Peyer's patch (tissue), 4 donors: ENCODE data around the gene RXRB.

ENCODE experiments used
- POLR2A ChIP-seq, 2 donors: fragments of 450-650 bp; IDR thresholded peaks; one replicate each; pipeline ENCODE4 v1.5.1; 2017; ENCODE audit warnings: antibody characterized with exemption in 2 of 2, mild to moderate bottlenecking in 2 of 2, moderate library complexity in 2 of 2
- TF ChIP-seq, protein P1 (sequence below), 6 experiments: fragments of 450-650 bp in 4 of 6; fragments of 200-600 bp in 2 of 6; sonication (generic) in 1 of 6; IDR thresholded peaks; one replicate each; pipeline ENCODE4 v1.5.1; 2017 to 2019; ENCODE audit warnings: antibody characterized with exemption in 6 of 6, mild to moderate bottlenecking in 3 of 6, moderate library complexity in 1 of 6

DNA sequence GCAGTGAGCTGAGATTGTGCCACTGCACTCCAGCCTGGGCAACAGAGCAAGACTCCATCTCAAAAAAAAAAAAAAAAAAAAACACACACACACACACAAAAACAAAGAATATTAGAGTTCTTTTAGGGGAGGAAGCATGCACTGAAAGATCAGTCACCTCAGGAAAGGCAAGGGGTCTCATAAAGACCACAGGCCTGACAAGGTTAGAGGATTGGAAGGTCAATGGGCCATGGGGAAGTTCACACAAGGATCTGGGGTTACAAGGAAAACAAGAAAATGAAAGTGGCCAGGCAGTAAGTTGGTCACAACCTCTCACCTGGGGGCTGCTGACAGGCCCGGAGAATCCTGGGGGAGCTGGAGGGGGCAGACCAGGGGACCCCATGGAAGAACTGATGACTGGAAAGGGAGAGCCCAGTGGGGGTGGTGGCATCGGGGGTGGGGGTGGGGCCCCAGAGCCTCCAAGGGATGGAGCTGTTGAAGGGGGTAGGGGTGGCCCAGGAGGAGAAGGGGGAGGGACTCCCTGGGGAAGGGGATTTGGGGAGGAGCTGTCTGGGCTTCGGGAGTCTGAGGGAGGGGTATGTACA is 1.5 kb downstream of the RXRB start:
- TF ChIP-seq, protein P1, sequence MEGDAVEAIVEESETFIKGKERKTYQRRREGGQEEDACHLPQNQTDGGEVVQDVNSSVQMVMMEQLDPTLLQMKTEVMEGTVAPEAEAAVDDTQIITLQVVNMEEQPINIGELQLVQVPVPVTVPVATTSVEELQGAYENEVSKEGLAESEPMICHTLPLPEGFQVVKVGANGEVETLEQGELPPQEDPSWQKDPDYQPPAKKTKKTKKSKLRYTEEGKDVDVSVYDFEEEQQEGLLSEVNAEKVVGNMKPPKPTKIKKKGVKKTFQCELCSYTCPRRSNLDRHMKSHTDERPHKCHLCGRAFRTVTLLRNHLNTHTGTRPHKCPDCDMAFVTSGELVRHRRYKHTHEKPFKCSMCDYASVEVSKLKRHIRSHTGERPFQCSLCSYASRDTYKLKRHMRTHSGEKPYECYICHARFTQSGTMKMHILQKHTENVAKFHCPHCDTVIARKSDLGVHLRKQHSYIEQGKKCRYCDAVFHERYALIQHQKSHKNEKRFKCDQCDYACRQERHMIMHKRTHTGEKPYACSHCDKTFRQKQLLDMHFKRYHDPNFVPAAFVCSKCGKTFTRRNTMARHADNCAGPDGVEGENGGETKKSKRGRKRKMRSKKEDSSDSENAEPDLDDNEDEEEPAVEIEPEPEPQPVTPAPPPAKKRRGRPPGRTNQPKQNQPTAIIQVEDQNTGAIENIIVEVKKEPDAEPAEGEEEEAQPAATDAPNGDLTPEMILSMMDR (IDR thresholded peaks at IDR 0.05), result no peak
- TF ChIP-seq POLR2A (IDR thresholded peaks at IDR 0.05), result no peak
